ENCODE results near the gene SPATA20.
A peak's percentile ranks its signal among the peaks of the same experiment; 100 is the strongest.

SPATA20 gene

GRCh38 chr17:50560931-50561745 is 14.2 kb downstream of the SPATA20 start:
- DNase-seq (no peak), ATAC-seq (ENCODE audit: insufficient read depth, low read depth) (no peak)
- H3K4me2 ChIP-seq (ENCODE audit: insufficient read depth, low read length), result no peak overlapping the region
- no peak overlapping the region for H3K4me3 ChIP-seq (ENCODE audit: low read depth in 1 of 2, low read length in 2 of 2)
- H3K27me3 ChIP-seq (ENCODE audit: insufficient read depth, low read length, poor library complexity), result peaks cover 21% of the 10 kb centered on the region
- H4K20me1 ChIP-seq (ENCODE audit: insufficient read depth, low read length), result peaks cover 9% of the 10 kb centered on the region; the same call in 1 of the 2 replicates
- no peaks in the 10 kb centered on the region for H3K4me1 ChIP-seq (ENCODE audit: insufficient read depth, low read length)
- H3K9me3 ChIP-seq (ENCODE audit: insufficient read depth, low read length, severe bottlenecking), result no peaks in the 10 kb centered on the region
- no peaks in the 10 kb centered on the region for H3K79me2 ChIP-seq (ENCODE audit: insufficient read depth, low read length)
- H3K9ac ChIP-seq (ENCODE audit: low read depth, low read length), result no peak overlapping the region
- TF ChIP-seq CTCF (IDR thresholded peaks at IDR 0.05; ENCODE audit: borderline replicate concordance, extremely low read depth, low read length, poor library complexity, severe bottlenecking) (no peak), EZH2 (IDR thresholded peaks at IDR 0.05; ENCODE audit: borderline replicate concordance, low read depth, low read length, severe bottlenecking) (no peak)
- H3K27ac ChIP-seq (ENCODE audit: low read length), result no peak overlapping the region
- no peak overlapping the region for H2AFZ ChIP-seq (ENCODE audit: low read depth, low read length)
- H3K36me3 ChIP-seq (ENCODE audit: insufficient read depth, low read length), result no peaks in the 10 kb centered on the region

DNA sequence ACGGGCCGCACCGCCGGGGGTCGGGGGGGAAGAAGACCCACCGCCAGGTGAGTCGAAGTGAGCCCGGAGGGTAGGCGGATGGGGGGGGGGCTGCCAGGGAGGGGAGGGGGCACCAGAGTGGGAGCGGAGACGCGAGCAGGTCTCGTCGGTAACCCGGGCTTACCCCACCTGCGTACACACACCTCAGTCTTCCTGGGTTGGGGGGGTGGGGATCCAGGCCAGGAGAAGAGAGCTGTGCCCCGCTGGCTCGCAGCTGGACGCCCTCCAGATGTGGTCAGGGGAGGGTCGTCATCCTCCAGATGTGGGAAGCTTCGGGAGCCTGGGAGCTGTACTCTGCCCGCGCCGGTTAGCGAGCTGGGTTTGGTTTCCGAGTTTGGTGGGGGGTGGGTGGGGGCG is 14.8 kb downstream of the SPATA20 start:
- H3K36me3 ChIP-seq (ENCODE audit: insufficient read depth, low read length), result no peaks in the 10 kb centered on the region
- TF ChIP-seq EZH2 (IDR thresholded peaks at IDR 0.05; ENCODE audit: borderline replicate concordance, low read depth, low read length, severe bottlenecking) (no peak), CTCF (IDR thresholded peaks at IDR 0.05; ENCODE audit: borderline replicate concordance, extremely low read depth, low read length, poor library complexity, severe bottlenecking) (no peak)
- no peaks in the 10 kb centered on the region for H3K79me2 ChIP-seq (ENCODE audit: insufficient read depth, low read length)
- H3K4me2 ChIP-seq (ENCODE audit: insufficient read depth, low read length), result no peak overlapping the region
- no peak overlapping the region for H2AFZ ChIP-seq (ENCODE audit: low read depth, low read length)
- peaks cover 9% of the 10 kb centered on the region; the same call in 1 of the 2 replicates for H4K20me1 ChIP-seq (ENCODE audit: insufficient read depth, low read length)
- no peak for ATAC-seq (ENCODE audit: insufficient read depth, low read depth)
- H3K9me3 ChIP-seq (ENCODE audit: insufficient read depth, low read length, severe bottlenecking), result no peaks in the 10 kb centered on the region
- H3K4me1 ChIP-seq (ENCODE audit: insufficient read depth, low read length), result no peaks in the 10 kb centered on the region
- no peak overlapping the region for H3K27ac ChIP-seq (ENCODE audit: low read length)
- H3K9ac ChIP-seq (ENCODE audit: low read depth, low read length), result no peak overlapping the region
- no peak overlapping the region for H3K4me3 ChIP-seq (ENCODE audit: low read depth in 1 of 2, low read length in 2 of 2)
- no peak for DNase-seq
- H3K27me3 ChIP-seq (ENCODE audit: insufficient read depth, low read length, poor library complexity), result peaks cover 21% of the 10 kb centered on the region

- no peak overlapping the region for H2AFZ ChIP-seq (ENCODE audit: low read depth, low read length)
- peaks cover 9% of the 10 kb centered on the region; the same call in 1 of the 2 replicates for H4K20me1 ChIP-seq (ENCODE audit: insufficient read depth, low read length)
- no peaks in the 10 kb centered on the region for H3K36me3 ChIP-seq (ENCODE audit: insufficient read depth, low read length)
- DNase-seq, result peak; percentile 18
- no peaks in the 10 kb centered on the region for H3K79me2 ChIP-seq (ENCODE audit: insufficient read depth, low read length)
- no peak overlapping the region for H3K27ac ChIP-seq (ENCODE audit: low read length)
- no peak overlapping the region for H3K4me3 ChIP-seq (ENCODE audit: low read depth in 1 of 2, low read length in 2 of 2)
- no peak overlapping the region for H3K4me2 ChIP-seq (ENCODE audit: insufficient read depth, low read length)
- ATAC-seq (ENCODE audit: insufficient read depth, low read depth), result no peak
- H3K27me3 ChIP-seq (ENCODE audit: insufficient read depth, low read length, poor library complexity), result peaks cover 25% of the 10 kb centered on the region
- no peak for TF ChIP-seq EZH2 (IDR thresholded peaks at IDR 0.05; ENCODE audit: borderline replicate concordance, low read depth, low read length, severe bottlenecking)
- TF ChIP-seq CTCF (IDR thresholded peaks at IDR 0.05; ENCODE audit: borderline replicate concordance, extremely low read depth, low read length, poor library complexity, severe bottlenecking), result no peak
- no peaks in the 10 kb centered on the region for H3K4me1 ChIP-seq (ENCODE audit: insufficient read depth, low read length)
- H3K9me3 ChIP-seq (ENCODE audit: insufficient read depth, low read length, severe bottlenecking), result no peaks in the 10 kb centered on the region
- no peak overlapping the region for H3K9ac ChIP-seq (ENCODE audit: low read depth, low read length)
These were observed 15.5 kb downstream of the SPATA20 start for GRCh38 chr17:50562242-50563091.
